A549 (cell line): ENCODE measurements around the gene ONECUT2. TPM values are rescaled to one million over a fixed set of nuclear protein-coding genes. Genes with fewer than 3 reads are reported as not detected.

Source experiments
- ATAC-seq, 2 experiments: fragments of 200-7000 bp in 1 of 2; fragments of >200 bp in 1 of 2; cut with Nextera tagmentation in 1 of 2; cut with Tn5 transposase in 1 of 2; 3 replicates each; pipeline versions ENCODE4 v1.8.0 to v1.9.1; 2018 to 2020; ENCODE audit warnings: mild to moderate bottlenecking in 1 of 2, moderate library complexity in 1 of 2
- CTCF ChIA-PET: fragments of 300-600 bp; sonication (Branson Sonifier 250); formaldehyde crosslinking; extraction: SDS; loops from one replicate; lab custom pipeline; 2021; ENCODE audit warnings: antibody characterized with exemption, inconsistent platforms; lab: Yijun Ruan, JAX
- POLR2A ChIA-PET: fragments of 350-600 bp; formaldehyde crosslinking; extraction: SDS; loops from one replicate; lab custom pipeline; 2021; ENCODE audit warnings: antibody characterized with exemption, inconsistent platforms; lab: Yijun Ruan, JAX
- DNase-seq, 2 experiments: peaks; one replicate each; pipeline versions ENCODE4 v3.0.0 to v3.0.0-alpha.2; 2011 to 2016; ENCODE audit warnings: low read depth in 1 of 2, low spot score in 1 of 2
- FAIRE-seq: peaks from 2 replicates; lab custom pipeline; 2011; peaks lifted over from hg19 to GRCh38; lab: Jason Lieb, UNC
- H3K27ac ChIP-seq, 2 experiments: fragments of >200 bp; sonication (Bioruptor Twin); formaldehyde crosslinking; 3 replicates each; pipeline ENCODE4 v1.5.1; 2016 to 2017
- H3K4me1 ChIP-seq: fragments of >200 bp; sonication (Bioruptor Twin); formaldehyde crosslinking; 3 replicates; pipeline ENCODE4 v1.6.1; 2016
- H3K4me2 ChIP-seq: fragments of >200 bp; sonication (Bioruptor Twin); formaldehyde crosslinking; 3 replicates; pipeline ENCODE4 v1.6.1; 2016
- H3K4me3 ChIP-seq: fragments of >200 bp; sonication (Bioruptor Twin); formaldehyde crosslinking; 3 replicates; pipeline ENCODE4 v1.5.1; 2016
- H3K9me3 ChIP-seq: fragments of >200 bp; sonication (Bioruptor Twin); formaldehyde crosslinking; 3 replicates; pipeline ENCODE4 v1.6.1; 2016
- CEBPB ChIP-seq, 2 experiments: fragments of >200 bp in 1 of 2; sonication (Bioruptor Twin) in 1 of 2; formaldehyde crosslinking in 1 of 2; IDR thresholded peaks; 2 replicates each; pipeline ENCODE4 v1.6.1; 2012 to 2016
- CHD4 ChIP-seq: fragments of 200-600 bp; sonication (generic); IDR thresholded peaks from 2 replicates; pipeline ENCODE4 v1.6.1; 2016; ENCODE audit warnings: antibody characterized with exemption, mild to moderate bottlenecking, borderline replicate concordance
- EHMT2 ChIP-seq: fragments of 200-600 bp; sonication (generic); IDR thresholded peaks from 2 replicates; pipeline ENCODE4 v1.6.1; 2016; ENCODE audit warnings: antibody characterized with exemption, low read depth, mild to moderate bottlenecking, moderate library complexity
- EP300 ChIP-seq, 2 experiments: fragments of >200 bp; sonication (Bioruptor Twin); formaldehyde crosslinking; IDR thresholded peaks; 2 replicates in 1 of 2; 3 replicates in 1 of 2; pipeline ENCODE4 v1.6.1; 2016 to 2017
- ESRRA ChIP-seq: fragments of 150-350 bp; IDR thresholded peaks from 2 replicates; pipeline ENCODE4 v1.6.1; 2014; ENCODE audit warnings: mild to moderate bottlenecking, low read length, borderline replicate concordance
- FOSL2 ChIP-seq, 2 experiments: fragments of 450-650 bp in 1 of 2; fragments of >200 bp in 1 of 2; sonication (Bioruptor Twin) in 1 of 2; formaldehyde crosslinking; IDR thresholded peaks; 2 replicates each; pipeline versions ENCODE4 v1.5.0 to v1.6.1; 2016 to 2020; ENCODE audit warnings: mild to moderate bottlenecking in 1 of 2, moderate library complexity in 1 of 2
- FOXS1 ChIP-seq: fragments of 250-450 bp; sonication (Bioruptor Pico); IDR thresholded peaks from 2 replicates; pipeline ENCODE4 v1.5.0; 2020; ENCODE audit warnings: mild to moderate bottlenecking, moderate library complexity
- HDAC2 ChIP-seq: fragments of 200-600 bp; sonication (generic); IDR thresholded peaks from 2 replicates; pipeline ENCODE4 v1.6.1; 2016
- HEYL ChIP-seq: fragments of 250-450 bp; sonication (Bioruptor Pico); IDR thresholded peaks from 2 replicates; pipeline ENCODE4 v1.8.0; 2021; ENCODE audit warnings: mild to moderate bottlenecking, moderate library complexity
- HOXB5 ChIP-seq: fragments of 250-450 bp; sonication (Bioruptor Pico); IDR thresholded peaks from 2 replicates; pipeline ENCODE4 v1.5.0; 2020; ENCODE audit warnings: mild to moderate bottlenecking, moderate library complexity
- JUN ChIP-seq, 2 experiments: fragments of >200 bp; sonication (Bioruptor Twin); formaldehyde crosslinking; IDR thresholded peaks; 2 replicates in 1 of 2; 3 replicates in 1 of 2; pipeline ENCODE4 v1.6.1; 2016 to 2017
- KDM5A ChIP-seq: fragments of 200-600 bp; sonication (generic); IDR thresholded peaks from 2 replicates; pipeline ENCODE4 v1.6.1; 2016; ENCODE audit warnings: antibody characterized with exemption, mild to moderate bottlenecking
- MAX ChIP-seq: IDR thresholded peaks from 2 replicates; pipeline ENCODE4 v1.6.1; 2012
- MYC ChIP-seq: IDR thresholded peaks from 2 replicates; pipeline ENCODE4 v1.6.1; 2012; ENCODE audit warnings: mild to moderate bottlenecking, inconsistent platforms, low read length, improper control_type of control experiment, borderline replicate concordance
- NR3C1 ChIP-seq: fragments of >200 bp; sonication (Bioruptor Twin); formaldehyde crosslinking; IDR thresholded peaks from 3 replicates; pipeline ENCODE4 v1.6.1; 2017
- PBX3 ChIP-seq: IDR thresholded peaks from 2 replicates; pipeline ENCODE4 v1.6.1; 2012
- RAD21 ChIP-seq, 2 experiments: fragments of >200 bp in 1 of 2; sonication (Bioruptor Twin) in 1 of 2; formaldehyde crosslinking in 1 of 2; IDR thresholded peaks in 1 of 2; conservative IDR thresholded peaks in 1 of 2; 2 replicates in 1 of 2; 3 replicates in 1 of 2; pipeline ENCODE4 v1.6.1; 2012 to 2018; ENCODE audit warnings: inconsistent platforms in 1 of 2
- RCOR1 ChIP-seq: fragments of 150-350 bp; IDR thresholded peaks from 2 replicates; pipeline ENCODE4 v1.6.1; 2014; ENCODE audit warnings: antibody characterized with exemption, low read length, low read depth
- RNF2 ChIP-seq: fragments of 200-600 bp; sonication (generic); IDR thresholded peaks from 2 replicates; pipeline ENCODE4 v1.6.1; 2016; ENCODE audit warnings: low read depth, mild to moderate bottlenecking, antibody characterized with exemption, moderate library complexity, borderline replicate concordance
- SMC3 ChIP-seq: fragments of >200 bp; sonication (Bioruptor Twin); formaldehyde crosslinking; IDR thresholded peaks from 3 replicates; pipeline ENCODE4 v1.6.1; 2018; ENCODE audit warnings: inconsistent platforms
- SREBF2 ChIP-seq: fragments of 450-650 bp; IDR thresholded peaks from 2 replicates; pipeline ENCODE4 v1.6.1; 2014; ENCODE audit warnings: mild to moderate bottlenecking, moderate library complexity
- TFCP2L1 ChIP-seq: fragments of 250-450 bp; sonication (Bioruptor Pico); IDR thresholded peaks from 2 replicates; pipeline ENCODE4 v1.5.0; 2021; ENCODE audit warnings: mild to moderate bottlenecking
- ZSCAN20 ChIP-seq: fragments of 250-450 bp; sonication (Bioruptor Pico); IDR thresholded peaks from 2 replicates; pipeline ENCODE4 v1.8.0; 2022; ENCODE audit warnings: mild to moderate bottlenecking, moderate library complexity
- WGBS: methylation state at CpG from one replicate; pipeline ENCODE4 v1.1.6; 2017; ENCODE audit errors: missing lambda C conversion rate; 5-methylcytosine and 5-hydroxymethylcytosine counted together
- polyA plus RNA-seq, 4 experiments: library from polyadenylated mRNA; depleted of rRNA in 3 of 4; stranded (reverse); fragments of >200 nt; fragmentation: RNase III in 1 of 4; extraction: RNeasy Plus Mini Kit Qiagen cat#74134 plus additional on column Dnase treatment in 1 of 4; gene quantifications; 2 replicates in 3 of 4; 3 replicates in 1 of 4; pipeline ENCODE4 v1.2.3, GENCODE V29; 2011 to 2017
- TF ChIP-seq, protein P1 (sequence below): fragments of 250-450 bp; sonication (Bioruptor Pico); IDR thresholded peaks from 2 replicates; pipeline ENCODE4 v1.5.0; 2020; ENCODE audit warnings: low read depth, mild to moderate bottlenecking, moderate library complexity
- TF ChIP-seq, protein P2 (sequence below): fragments of >200 bp; sonication (Bioruptor Twin); formaldehyde crosslinking; IDR thresholded peaks from 3 replicates; pipeline ENCODE4 v1.5.1; 2016
- TF ChIP-seq, protein P3 (sequence below): IDR thresholded peaks from 2 replicates; pipeline ENCODE4 v1.6.1; 2012; ENCODE audit warnings: low read depth, borderline replicate concordance

The ONECUT2 gene
- polyA plus RNA-seq, 2 of the 4 experiments (the other 2 are of a cell fraction) = 0.45 to 0.62 TPM

DNA sequence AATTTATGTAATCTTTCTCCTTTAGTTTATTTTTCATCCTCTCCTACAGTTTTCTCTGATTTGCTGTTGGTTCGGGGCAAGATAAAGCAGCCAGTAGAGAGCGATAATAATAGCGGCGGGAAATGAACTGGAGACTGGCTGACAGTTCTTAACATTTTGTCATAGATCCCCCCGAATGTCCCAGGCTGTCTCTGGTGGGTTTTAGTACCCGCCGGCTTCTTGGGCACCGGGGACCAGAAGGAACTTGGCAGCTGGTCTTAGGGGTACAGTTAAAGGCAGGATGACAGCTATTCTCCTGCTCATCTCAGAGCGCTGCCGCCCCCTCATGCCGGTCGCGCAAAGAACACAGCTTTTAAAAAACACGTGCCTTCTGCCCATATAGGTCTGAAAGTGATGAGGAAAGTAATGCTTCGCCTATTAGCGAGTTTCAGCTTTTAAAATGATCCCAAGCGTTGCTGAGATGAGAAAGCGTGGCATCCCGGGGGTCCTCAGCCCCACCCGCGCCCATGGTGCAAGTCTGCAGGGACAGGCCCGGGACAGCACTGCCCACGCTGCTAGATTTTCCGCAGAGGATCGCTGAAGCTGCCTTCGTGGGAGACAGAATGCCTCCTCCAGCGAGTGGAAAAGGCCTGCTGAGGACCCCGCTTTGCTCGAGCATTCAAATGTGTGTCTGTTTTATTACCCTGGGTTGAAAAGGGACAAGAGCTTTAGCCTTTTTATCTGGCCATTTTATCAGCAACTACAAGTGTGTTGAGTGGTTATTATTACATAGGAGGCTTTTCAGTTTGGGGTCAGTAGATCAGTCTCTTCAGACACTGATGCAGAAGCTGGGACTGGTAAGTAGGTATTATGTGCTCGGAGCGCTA lies 3.8 kb downstream of the ONECUT2 start:
- no peak for FAIRE-seq
- H3K27ac ChIP-seq = no peak overlapping the region; a peak in 2 of 6 replicates
- 52% methylated on average over 31 of the region's 31 CpGs for WGBS
- no peak for TF ChIP-seq SREBF2
- TF ChIP-seq MAX = peak; percentile 66
- TF ChIP-seq TFCP2L1 (CRISPR knock-in tag) = no peak
- TF ChIP-seq RCOR1 = no peak
- no peak for TF ChIP-seq EP300 (IDR thresholded peaks at IDR 0.05)
- no peak for TF ChIP-seq HEYL (CRISPR knock-in tag)
- no peak for TF ChIP-seq RNF2
- TF ChIP-seq FOXS1 (CRISPR knock-in tag) = no peak
- TF ChIP-seq, protein P1, sequence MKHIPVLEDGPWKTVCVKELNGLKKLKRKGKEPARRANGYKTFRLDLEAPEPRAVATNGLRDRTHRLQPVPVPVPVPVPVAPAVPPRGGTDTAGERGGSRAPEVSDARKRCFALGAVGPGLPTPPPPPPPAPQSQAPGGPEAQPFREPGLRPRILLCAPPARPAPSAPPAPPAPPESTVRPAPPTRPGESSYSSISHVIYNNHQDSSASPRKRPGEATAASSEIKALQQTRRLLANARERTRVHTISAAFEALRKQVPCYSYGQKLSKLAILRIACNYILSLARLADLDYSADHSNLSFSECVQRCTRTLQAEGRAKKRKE (CRISPR knock-in tag) = no peak
- TF ChIP-seq MYC = no peak
- TF ChIP-seq ZSCAN20 (CRISPR knock-in tag) = no peak
- peak; percentile 61 for TF ChIP-seq SMC3
- TF ChIP-seq, protein P2, sequence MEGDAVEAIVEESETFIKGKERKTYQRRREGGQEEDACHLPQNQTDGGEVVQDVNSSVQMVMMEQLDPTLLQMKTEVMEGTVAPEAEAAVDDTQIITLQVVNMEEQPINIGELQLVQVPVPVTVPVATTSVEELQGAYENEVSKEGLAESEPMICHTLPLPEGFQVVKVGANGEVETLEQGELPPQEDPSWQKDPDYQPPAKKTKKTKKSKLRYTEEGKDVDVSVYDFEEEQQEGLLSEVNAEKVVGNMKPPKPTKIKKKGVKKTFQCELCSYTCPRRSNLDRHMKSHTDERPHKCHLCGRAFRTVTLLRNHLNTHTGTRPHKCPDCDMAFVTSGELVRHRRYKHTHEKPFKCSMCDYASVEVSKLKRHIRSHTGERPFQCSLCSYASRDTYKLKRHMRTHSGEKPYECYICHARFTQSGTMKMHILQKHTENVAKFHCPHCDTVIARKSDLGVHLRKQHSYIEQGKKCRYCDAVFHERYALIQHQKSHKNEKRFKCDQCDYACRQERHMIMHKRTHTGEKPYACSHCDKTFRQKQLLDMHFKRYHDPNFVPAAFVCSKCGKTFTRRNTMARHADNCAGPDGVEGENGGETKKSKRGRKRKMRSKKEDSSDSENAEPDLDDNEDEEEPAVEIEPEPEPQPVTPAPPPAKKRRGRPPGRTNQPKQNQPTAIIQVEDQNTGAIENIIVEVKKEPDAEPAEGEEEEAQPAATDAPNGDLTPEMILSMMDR = peak; percentile 49
- no peak for TF ChIP-seq JUN (IDR thresholded peaks at IDR 0.05)
- no peak for TF ChIP-seq NR3C1
- TF ChIP-seq RAD21 (conservative IDR thresholded peaks at IDR 0.05 in 1 of 2, IDR thresholded peaks at IDR 0.05 in 1 of 2) = peak; percentile 66 to 67
- TF ChIP-seq, all 56 proteins: peak for 4
- Histone ChIP-seq H3K9me3 (no peaks in the 10 kb centered on the region), H3K4me1 (peaks cover 6% of the 10 kb centered on the region; the same call in 2 of the 3 replicates), H3K4me3 (peak overlapping the region; percentile 61), H3K4me2 (peak overlapping the region; percentile 99)
- ChIA-PET POLR2A (no interaction called here), CTCF (interaction anchor here (0.7 to 3.1 kb wide), 27 partner anchors 8 to 696 kb away, joined by 3 to 32 read pairs (median 3); no protein-coding TSS in a partner anchor)
- ATAC-seq = peak in 1 of 2 experiments; percentile 25; a peak in 2 of 6 replicates
- DNase-seq = peak in 1 of 2 experiments; percentile 43

GRCh38 chr18:57439609-57439968 lies 4.4 kb downstream of the ONECUT2 start:
- DNase-seq = no peak
- Histone ChIP-seq H3K4me2 (no peak overlapping the region), H3K4me3 (no peak overlapping the region), H3K9me3 (no peaks in the 10 kb centered on the region), H3K4me1 (peaks cover 12% of the 10 kb centered on the region; the same call in 2 of the 3 replicates), H3K27ac (no peak overlapping the region)
- no peak for ATAC-seq
- ChIA-PET CTCF (interaction anchor here (0.9 to 3.1 kb wide), 9 partner anchors 9 to 691 kb away, joined by 3 to 32 read pairs (median 3); no protein-coding TSS in a partner anchor), POLR2A (no interaction called here)
- TF ChIP-seq, protein P2 = no peak
- TF ChIP-seq SREBF2 (no peak), ZSCAN20 (CRISPR knock-in tag) (no peak), RNF2 (no peak), PBX3 (no peak), EHMT2 (no peak), JUN (IDR thresholded peaks at IDR 0.05) (no peak), CHD4 (no peak), HDAC2 (no peak), HOXB5 (CRISPR knock-in tag) (no peak), CEBPB (IDR thresholded peaks at IDR 0.05) (no peak), FOSL2 (IDR thresholded peaks at IDR 0.05) (no peak), FOSL2 (CRISPR knock-in tag; IDR thresholded peaks at IDR 0.05) (no peak), KDM5A (no peak), ESRRA (no peak)
- TF ChIP-seq, protein P1 (CRISPR knock-in tag) = no peak
- TF ChIP-seq, protein P3, sequence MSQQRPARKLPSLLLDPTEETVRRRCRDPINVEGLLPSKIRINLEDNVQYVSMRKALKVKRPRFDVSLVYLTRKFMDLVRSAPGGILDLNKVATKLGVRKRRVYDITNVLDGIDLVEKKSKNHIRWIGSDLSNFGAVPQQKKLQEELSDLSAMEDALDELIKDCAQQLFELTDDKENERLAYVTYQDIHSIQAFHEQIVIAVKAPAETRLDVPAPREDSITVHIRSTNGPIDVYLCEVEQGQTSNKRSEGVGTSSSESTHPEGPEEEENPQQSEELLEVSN = no peak
- 91% methylated on average over 25 of the region's 26 CpGs for WGBS
- FAIRE-seq = no peak
